HG03520 (cell line): Measurements from ENCODE around the gene CORT.
"Not testable (repeated sequence)": the region's sequence is repeated elsewhere in the genome, so short reads cannot be mapped to it uniquely, and the experiment has no call there.

Source experiments
- ATAC-seq: cut with Tn5 transposase; IDR thresholded peaks from one replicate; pipeline ENCODE4 v1.9.1; 2021; ENCODE audit warnings: mild to moderate bottlenecking, moderate library complexity; ENCODE audit not compliant: unreplicated experiment

Gene CORT, protein sequence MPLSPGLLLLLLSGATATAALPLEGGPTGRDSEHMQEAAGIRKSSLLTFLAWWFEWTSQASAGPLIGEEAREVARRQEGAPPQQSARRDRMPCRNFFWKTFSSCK

DNA sequence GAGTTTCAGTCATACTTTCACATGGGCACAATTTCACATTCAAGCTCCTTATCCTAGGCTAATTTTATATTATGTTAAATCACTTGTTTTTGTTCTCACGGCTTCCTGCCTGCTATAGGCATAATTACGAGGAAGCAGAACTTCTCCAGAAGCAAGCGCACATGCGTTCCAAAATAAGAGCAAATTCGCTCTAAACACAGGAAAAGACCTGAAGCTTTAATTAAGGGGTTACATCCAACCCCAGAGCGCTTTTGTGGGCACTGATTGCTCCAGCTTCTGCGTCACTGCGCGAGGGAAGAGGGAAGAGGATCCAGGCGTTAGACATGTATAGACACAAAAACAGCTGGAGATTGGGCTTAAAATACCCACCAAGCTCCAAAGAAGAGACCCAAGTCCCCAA is at the start of gene CORT:
TSS of gene CORT (plus strand) at position 281 of the 400 bp plus-strand sequence. CDS start 193 bp downstream, outside the sequence.
- ATAC-seq = no peak

DNA sequence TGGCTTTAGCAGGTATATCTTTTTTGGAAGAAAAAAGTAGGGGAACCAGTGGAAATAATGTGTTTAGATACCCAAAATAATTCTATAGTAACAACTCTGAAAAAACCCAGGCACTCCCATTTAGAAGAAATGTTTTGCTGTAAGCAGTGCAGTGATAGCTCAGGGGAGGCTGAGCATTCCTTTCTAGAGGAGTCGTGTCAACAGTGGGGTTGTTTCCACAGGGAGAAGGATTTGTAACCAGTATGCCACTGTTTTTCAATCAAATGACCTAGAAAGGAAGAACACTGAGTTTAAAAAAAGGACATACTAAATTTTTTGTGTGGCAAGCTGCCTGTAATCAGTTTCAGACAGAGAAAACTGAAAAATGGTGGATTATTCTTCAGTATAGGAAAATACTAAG is 48.5 kb upstream of the CORT start:
- ATAC-seq = no peak

DNA sequence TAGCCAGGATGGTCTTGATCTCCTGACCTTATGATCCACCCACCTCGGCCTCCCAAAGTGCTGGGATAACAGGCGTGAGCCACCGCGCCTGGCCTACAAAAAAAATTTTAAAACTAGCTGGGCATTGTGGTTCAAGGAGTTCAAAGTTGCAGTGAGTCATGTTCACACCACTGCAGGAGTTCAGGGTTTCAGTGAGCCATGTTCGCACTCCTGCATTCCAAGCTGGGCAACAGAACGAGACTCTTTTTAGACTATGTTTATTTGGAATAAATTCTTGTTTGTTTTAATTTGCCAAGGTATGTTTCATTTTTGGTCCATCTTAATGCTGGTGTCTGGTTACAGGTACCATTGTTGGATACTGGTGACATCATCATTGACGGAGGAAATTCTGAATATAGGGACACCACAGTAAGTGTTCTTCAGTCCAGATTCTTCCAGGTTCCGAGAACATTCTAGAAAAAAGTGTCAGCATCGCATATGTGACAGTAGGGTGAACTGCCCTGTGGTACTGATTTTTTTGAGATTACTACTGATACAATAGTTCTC is 47.0 kb upstream of the CORT start:
- no peak for ATAC-seq

DNA sequence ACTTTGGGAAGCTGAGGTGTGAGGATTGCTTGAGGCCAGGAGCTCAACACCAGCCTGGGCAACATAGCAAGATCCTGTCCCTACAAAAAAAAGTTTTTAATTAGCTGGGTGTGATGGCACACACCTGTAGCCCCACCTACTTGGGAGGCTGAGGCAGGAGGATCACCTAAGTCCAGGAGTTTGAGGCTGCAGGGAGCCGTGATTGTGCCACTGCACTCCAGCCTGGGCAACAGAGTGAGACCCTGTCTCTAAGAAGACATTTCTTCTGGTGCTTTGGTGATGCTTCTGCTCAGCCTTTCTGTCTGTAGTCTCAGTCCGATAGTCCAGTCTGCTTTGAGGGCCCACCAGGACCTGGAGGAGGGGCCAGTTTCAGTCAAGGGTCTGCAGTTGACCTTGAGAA is 42.6 kb upstream of the CORT start:
- no peak for ATAC-seq

DNA sequence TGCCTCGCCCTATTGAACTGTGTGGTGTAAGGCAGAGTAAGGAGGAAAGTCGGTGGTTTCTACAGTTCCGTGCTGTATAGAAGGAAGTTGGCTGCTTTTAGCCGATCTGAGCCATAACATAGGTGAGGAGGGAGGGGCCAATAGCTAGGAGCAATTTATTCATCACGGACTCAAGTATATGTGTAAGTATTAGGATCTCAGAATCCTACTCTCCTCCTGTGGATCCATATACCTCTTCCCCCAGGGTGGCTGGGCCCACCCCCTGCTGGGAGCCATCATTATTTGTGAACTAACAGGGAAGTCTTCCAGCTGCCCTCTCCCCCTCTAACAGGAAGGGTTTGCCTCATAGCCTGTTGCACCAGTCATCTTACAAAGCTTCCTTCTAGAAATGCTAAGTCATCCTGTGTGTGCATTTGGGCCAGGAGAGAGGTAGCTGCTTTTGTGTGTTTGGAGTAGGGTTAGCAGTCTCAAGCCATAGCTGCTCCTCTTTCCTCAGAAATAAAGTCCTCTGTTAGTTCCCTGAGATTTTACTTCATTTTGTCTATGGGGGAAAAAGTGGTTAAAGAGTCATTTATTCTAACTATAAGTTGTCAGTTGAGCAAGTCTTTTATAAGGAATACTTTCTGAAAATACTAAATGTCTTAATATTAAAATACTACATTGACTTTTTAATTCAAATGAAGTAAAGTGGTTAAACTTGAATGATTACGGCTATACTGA is 34.5 kb upstream of the CORT start:
- ATAC-seq = no peak

DNA sequence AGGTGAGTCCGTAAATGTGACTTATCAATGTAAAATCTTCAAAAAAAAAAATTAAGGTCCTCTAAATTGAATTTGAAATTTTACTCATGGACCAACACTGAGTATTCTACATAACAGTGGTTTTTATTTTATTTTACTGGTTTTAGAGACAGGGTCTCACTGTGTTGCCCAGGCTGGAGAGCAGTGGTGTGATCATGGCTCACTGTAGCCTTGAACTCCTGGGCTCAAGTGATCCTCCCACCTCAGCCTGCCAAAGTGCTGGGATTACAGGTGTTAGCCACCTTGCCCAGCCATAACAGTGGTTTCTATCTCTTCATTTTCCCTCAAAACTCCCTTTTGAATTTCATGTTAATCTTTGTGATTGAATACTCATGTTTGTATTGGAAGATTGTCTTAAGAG is 33.9 kb upstream of the CORT start:
- ATAC-seq = not testable (repeated sequence)

DNA sequence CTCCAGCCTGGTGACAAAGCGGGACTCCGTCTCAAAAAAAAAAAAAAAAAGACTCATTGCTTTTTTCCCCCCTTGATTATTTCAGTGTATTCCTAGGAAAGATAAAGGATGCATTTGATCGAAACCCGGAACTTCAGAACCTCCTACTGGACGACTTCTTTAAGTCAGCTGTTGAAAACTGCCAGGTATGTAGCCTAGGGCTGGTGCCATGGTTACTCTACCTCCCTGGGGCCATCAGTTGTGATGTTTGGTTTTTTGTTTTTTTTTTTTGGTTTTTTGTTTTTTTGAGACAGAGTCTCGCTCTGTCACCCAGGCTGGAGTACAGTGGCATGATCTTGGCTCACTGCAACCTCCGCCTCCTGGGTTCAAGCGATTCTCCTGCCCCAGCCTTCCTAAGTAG is 31.1 kb upstream of the CORT start:
- not testable (repeated sequence) for ATAC-seq

DNA sequence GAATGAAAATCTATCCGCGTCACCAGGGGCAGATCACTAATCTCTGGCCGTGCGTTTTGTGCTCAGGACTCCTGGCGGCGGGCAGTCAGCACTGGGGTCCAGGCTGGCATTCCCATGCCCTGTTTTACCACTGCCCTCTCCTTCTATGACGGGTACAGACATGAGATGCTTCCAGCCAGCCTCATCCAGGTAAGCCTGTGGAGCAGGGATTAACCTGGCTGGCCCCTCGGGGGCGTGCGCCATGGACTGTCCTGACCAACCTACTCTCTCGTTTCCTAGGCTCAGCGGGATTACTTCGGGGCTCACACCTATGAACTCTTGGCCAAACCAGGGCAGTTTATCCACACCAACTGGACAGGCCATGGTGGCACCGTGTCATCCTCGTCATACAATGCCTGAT is 30.5 kb upstream of the CORT start:
- ATAC-seq = no peak

DNA sequence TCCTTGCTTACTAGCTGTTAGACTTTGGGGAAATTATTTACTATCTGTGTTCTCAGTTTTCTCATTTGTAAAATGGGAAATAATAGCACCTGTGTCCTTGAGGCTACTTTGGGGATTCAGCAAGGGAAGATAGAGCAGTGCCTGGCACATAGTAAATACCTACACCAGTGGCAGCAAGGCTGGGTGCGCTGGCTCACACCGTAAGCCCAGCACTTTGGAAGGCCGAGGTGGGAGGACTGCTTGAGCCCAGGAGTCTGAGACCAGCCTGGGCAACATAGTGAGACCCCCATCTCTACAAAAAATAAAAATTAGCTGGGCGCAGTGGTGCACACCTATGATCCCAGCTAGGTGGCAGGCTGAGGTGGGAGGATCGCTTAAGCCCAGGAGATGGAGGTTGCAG is 28.2 kb upstream of the CORT start:
- no peak for ATAC-seq

DNA sequence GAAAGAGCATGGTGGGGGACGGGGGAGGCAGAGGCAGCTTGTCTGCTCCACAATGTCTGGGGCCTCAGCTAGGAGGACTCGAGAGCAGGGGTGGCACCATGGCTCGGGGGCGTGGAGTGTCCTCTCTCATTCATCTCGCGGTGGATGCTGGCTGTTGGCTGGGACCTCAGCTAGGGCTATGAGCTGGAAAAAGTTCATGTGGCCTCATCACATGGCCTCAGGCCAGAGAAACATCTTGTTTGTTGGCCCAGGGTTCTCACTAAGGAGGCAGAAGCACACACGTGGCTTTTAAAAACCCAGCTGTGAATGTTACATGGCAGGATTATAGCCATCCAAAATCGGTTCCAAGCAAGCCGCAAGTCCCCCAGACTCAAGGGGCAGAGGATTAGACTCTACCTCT is 25.8 kb upstream of the CORT start:
- ATAC-seq = no peak

DNA sequence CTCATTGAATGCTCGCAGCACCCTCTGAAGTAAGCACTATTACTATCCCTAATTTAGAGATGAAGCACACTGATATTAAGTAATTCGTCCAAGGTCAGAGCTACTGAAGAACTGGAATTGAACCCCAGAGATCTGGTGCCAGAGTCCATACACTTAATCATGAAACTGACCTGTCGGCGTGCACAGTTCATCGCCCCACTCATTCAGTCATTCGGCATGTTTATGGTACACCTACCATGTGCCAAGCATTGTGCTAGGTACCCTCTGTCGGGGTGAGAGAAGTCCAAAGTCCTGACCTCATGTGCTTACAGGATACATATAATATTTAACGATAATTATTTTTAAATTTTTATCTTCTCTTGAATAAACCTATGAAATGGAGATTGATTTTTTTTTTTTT is 25.2 kb upstream of the CORT start:
- ATAC-seq = no peak

DNA sequence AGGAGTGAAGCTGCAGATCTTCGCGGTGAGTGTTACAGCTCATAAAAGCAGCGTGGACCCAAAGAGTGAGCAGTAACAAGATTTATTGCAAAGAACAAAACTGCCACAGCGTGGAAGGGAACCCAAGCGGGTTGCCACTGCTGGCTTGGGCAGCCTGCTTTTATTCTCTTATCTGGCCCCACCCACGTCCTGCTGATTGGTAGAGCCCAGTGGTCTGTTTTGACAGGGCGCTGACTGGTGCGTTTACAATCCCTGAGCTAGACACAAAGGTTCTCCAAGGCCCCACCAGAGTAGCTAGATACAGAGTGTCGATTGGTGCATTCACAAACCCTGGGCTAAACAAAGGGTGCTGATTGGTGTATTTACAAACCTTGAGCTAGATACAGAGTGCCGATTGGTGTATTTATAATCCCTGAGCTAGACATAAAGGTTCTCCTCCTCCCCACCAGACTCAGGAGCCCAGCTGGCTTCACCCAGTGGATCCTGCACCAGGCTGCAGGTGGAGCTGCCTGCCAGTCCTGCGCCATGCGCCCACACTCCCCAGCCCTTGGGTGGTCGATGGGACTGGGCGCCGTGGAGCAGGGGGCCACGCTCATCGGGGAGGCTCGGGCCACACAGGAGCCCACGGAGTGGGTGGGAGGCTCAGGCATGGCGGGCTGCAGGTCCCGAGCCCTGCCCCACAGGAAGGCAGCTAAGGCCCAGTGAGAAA is 23.9 kb upstream of the CORT start:
- not testable (repeated sequence) for ATAC-seq

DNA sequence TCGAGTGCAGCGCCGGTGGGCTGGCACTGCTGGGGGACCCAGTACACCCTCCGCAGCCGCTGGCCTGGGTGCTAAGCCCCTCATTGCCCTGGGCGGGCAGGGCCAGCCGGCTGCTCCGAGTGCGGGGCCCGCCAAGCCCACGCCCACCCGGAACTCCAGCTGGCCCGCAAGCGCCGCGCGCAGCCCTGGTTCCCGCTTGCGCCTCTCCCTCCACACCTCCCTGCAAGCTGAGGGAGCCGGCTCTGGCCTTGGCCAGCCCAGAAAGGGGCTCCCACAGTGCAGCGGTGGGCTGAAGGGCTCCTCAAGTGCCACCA is 23.3 kb upstream of the CORT start:
- not testable (repeated sequence) for ATAC-seq

DNA sequence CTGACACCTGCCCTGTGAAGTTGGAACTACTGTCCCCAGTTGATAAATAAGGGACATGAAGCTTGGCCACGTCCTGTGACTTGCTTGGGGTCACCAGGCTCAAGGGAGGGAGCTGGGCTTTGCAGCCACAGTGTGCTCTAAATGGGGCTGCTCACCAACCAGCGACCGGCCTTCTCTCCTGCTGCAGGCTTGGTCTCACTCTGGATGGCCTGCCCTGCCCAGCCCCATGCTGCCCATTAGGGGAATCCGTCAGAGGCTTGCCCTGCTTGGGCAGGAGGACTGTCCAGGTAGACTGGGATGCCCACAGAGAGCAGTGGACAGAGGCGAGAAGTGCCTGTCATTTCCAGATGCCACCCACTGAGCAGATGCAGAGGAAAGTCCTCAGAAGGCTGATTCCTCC is 20.8 kb upstream of the CORT start:
- no peak for ATAC-seq

DNA sequence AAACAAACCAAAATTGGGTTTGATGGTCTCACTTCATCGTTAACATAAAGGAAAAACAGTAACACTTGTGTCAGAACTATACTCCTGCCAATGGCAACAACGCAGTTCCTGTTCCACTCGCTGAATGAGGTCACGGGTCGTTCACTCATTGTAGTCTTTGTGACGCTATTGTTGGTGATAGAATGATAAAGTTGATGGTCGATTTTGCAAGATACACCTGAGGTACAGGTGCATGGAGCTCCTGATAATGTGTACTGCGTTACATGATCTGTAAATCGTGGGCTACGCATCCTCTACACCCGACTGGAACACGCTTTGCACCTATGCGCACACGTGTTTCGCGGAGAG is 20.0 kb upstream of the CORT start:
- no peak for ATAC-seq

DNA sequence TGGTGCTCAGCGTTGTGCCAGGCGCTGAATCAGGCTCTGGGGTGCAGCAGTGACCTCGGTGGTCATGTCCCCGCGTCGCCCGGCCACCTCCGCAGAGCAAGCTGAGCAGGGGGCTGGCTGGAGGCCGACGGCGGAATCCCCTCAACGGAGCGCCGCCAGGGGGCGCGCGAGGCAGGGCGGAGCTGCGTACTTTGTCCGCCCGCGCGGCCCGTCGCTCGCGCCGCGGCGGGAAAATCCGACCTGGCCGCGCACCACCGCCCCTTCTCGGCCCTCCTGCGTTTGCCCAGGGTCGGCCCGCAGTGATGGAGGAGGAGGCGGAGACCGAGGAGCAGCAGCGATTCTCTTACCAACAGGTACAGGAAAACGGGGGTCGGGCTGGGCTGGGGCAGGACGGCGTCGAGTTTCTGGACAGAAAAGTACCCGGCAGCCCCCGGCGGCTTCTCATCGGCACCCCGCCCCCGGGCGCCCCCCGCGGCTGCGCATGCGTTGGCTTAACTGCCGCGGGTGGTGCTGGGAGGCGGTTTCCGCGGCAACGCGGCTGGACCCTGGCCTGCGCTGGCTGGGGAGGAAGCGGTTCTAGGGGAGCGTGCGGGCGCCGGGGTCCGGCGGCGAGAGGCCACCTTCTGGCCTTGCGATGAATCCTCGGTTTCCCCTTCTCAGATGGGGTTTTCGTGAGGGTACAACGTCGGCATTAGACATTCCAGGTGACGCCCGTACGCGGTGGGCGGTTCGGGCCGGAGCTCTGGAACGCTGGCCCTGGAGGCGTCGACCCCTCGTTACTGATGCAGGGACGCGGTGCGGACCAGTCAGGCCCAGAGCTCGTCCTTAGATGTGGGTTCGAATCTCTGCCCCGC is 19.4 kb upstream of the CORT start, which contains the start of gene CENPS:
TSS of gene CENPS (plus strand) at position 218 of the 854 bp plus-strand sequence. CDS start at position 303, 85 bp downstream.
- ATAC-seq = peak; percentile 73

DNA sequence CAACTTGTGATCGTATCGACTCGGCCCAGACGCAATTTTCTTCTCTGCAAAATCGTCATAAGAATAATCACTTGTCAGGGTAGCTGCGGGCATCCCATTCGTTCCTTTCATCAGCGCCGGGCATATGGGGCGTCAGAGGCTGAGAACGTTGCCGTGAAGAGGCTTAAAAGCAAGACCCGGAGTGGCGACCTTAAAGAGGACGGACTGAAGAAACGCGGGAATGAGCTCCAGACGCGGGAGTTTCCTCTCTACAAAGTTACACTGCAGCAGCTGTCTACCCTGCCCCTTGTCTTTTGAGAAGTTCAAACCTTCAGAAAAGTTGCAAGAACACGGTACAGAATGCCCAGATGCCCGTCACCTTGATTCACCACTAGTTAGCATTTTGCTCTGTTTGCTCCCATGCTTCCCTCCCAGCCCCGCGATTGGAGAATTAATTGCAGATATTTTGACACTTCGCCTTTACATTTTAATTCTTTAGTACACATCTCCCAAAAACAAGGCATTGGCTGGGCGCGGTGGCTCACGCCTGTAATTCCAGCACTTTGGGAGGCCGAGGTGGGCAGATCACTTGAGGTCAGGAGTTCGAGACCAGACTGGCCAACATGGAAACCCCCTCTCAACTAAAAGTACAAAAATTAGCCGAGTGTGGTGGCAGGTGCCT is 18.6 kb upstream of the CORT start:
- ATAC-seq = no peak

DNA sequence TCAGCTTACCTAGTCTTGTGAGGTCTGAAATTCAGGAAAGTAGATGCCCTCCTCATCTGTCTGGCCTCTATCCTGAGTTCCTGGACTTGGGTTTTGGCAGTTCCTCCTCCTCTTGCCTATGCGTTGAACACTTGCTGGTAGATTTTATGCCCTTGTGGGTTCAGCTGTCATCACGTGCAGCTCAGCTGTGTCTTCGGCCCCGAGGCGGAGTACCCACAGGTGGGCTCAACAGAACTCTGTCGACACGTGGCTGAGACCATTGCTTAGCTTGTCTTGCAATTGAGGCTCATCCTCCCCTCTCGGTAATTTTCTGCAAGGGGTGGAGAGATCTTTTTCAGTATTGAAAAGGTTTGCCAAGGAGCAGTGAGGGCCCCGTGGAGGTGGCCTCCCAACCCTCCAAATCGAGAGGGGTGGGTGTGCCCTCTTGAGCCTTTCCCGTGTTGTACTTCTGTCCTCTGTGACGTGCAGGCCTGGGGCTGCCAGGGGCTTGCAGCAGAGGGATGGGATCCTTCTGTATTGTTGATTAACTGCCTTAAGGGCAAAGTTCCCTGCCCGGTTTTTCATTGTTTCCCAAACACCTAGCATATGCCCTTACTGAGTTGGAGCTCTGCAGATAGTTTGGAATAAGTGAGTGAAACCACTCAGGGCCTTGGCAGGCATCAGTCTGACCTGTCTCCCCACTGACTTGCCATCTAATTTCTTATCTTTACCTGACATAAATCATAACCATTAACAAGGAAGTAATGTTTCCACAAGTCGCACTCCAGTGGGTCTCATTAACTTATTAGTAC is 16.7 kb upstream of the CORT start:
- no peak for ATAC-seq

DNA sequence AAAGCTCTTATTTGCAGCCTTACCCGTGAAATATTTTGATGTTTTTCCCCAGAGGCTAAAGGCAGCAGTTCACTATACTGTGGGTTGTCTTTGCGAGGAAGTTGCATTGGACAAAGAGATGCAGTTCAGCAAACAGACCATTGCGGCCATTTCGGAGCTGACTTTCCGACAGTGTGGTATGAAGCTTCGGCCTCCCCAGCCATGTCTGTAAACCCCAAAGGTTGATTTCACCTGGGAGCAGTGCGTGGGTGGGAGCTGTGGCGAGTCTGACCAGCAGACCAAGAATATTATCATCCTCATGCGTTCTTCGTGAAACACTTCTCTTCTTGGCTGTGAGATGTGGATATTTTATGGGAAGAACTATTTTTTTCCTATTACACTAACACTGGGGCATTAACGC is 16.0 kb upstream of the CORT start:
- no peak for ATAC-seq

DNA sequence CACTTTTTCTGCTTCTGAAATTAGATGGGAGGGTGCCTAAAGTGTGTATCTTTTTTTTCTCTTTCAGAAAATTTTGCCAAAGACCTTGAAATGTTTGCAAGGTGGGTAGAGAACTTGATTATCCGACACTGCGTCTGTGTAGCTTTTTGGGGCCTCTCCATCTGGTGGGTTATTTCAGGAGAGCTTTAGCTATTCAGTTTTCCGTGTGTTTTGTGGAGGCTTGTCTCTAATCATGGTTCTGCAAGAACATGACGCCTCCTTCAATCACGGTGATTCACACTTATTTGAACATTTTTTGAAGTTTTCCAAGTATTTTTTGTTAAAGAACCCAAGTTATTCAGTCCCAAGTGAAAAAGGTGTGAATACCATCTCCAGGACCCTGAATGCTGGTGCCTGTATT is 15.2 kb upstream of the CORT start:
- ATAC-seq = no peak
